ENCODE measurements around the gene BTK.
A peak's percentile ranks its signal among the peaks of the same experiment; 100 is the strongest.

Gene BTK

DNA sequence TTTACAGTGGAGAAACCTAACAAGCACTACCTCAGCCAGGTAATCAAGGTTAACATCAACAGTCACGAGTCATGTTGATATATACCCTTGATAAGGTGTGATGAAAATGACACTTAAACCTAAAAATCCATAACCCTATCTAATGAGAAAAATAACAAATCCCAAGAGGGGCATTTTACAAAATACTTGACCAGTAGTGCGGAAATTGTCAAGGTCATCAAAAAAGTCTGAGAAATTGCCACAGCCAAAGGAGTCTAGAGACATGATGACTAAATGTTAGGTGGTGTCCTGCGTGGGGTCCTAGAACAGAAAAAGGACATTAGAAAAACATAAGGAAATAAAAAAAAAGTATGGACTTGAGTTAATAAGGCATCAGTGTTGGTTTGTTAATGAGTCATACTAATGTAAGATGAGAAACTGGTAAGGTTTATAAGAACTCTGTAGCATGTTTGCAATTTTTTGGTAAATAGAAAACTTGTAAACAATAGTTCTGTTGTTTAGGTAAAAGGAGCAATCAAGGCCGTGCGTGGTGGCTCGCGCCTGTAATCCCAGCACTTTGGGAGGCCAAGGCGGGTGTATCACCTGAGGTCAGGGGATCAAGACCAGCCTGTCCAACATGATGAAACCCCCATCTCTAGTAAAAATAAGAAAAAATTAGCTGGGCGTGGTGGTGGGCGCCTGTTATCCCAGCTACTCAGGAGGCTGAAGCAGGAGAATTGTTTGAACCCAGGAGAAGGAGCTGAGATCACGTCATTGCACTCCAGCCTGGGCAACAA lies 7.7 kb upstream of the BTK start:
- DNase-seq (ENCODE audit: insufficient read length, low spot score) (no peak), FAIRE-seq (no peak)
- TF ChIP-seq, protein P1, sequence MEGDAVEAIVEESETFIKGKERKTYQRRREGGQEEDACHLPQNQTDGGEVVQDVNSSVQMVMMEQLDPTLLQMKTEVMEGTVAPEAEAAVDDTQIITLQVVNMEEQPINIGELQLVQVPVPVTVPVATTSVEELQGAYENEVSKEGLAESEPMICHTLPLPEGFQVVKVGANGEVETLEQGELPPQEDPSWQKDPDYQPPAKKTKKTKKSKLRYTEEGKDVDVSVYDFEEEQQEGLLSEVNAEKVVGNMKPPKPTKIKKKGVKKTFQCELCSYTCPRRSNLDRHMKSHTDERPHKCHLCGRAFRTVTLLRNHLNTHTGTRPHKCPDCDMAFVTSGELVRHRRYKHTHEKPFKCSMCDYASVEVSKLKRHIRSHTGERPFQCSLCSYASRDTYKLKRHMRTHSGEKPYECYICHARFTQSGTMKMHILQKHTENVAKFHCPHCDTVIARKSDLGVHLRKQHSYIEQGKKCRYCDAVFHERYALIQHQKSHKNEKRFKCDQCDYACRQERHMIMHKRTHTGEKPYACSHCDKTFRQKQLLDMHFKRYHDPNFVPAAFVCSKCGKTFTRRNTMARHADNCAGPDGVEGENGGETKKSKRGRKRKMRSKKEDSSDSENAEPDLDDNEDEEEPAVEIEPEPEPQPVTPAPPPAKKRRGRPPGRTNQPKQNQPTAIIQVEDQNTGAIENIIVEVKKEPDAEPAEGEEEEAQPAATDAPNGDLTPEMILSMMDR (IDR thresholded peaks at IDR 0.05; ENCODE audit: insufficient read depth, missing control alignments) = no peak

DNA sequence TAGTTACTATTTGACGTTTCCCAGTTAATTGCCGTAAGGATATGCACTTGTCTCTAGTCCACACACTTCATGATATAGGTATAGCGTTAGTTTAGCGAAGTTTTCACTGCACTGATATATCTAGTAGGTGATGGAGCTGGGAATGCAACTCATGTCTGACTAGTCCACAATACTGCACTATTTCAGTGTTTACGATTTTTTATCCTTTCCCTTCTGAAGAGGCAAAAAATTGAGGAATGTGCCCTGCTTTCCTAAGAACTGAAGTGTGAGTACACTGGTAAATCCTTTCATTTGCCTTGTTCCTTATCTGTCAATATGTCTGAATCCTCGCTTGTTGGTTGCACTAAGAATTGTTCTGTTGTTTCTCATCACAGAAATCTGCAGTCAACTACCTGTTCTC lies 5.8 kb upstream of the BTK start:
- DNase-seq (ENCODE audit: insufficient read length, low spot score) (no peak), FAIRE-seq (no peak)
- TF ChIP-seq, protein P1 (IDR thresholded peaks at IDR 0.05; ENCODE audit: insufficient read depth, missing control alignments) = no peak

DNA sequence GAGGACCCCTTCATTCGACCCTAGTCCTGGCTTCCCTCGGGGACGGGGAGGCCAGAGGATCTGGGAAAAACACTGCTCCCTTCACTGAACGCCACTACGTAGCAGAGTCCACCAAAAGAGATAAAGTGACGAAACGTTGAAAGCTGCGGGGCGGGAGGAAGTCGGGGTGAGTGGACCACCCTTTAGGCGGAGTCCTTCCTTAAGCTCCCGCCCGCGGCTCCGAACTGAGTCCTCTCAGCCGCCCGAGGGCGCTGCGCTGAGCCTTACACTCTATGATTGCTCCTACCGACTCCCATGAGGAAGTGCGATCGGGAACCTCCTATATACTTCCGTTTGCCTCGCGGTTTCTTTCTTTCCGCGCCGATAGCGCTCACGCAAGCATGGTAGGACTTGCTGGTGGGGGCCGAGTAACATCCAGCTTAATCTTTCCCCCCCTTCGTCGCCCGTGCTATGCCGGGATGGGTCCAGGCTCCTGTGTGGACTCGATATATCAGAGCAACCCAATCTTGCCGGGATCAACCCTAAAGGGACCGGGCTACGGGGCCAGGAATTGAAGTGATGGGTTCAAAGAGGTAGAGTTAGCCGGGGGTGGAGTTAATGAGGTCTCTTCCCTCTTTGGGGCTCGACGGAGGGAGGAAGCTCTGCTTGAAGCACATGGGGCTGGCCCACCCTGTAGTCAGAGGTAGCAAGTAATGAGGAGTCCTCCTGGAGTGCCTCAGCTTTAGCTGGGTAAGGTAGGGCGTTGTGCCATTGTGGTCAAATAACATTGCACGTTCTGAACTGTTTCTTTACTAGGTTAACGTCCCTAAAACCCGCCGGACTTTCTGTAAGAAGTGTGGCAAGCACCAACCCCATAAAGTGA lies 4.9 kb upstream of the BTK start, which contains the start of gene RPL36A:
Gene RPL36A, plus strand, starts transcription at position 348 of the 862 bp plus-strand sequence. Its CDS starts 33 bp downstream, at position 381.
- FAIRE-seq (peak; percentile 44), DNase-seq (ENCODE audit: insufficient read length, low spot score) (peak; percentile 37)
- TF ChIP-seq, protein P1 (IDR thresholded peaks at IDR 0.05; ENCODE audit: insufficient read depth, missing control alignments) = peak; percentile 55

DNA sequence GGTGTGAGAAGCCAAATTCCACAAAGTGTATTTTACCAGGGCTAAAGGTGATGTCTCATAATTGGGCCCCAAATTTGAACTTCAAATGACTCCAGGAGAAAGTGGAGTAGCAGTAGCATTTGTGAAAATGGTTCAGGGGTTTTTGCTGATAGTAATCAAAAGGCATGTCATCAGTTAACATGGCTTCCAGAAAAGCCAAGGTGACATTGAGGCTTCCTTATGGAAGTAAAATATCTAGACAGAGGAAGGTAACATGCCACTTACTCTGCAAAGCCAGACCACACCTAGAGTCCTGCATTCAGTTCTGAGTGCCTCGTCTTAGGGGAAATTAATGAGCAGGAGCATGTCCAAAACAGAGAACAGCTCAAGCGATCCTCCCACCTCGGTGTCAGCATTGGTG lies 2.6 kb upstream of the BTK start:
- FAIRE-seq = no peak
- TF ChIP-seq, protein P1 (IDR thresholded peaks at IDR 0.05; ENCODE audit: insufficient read depth, missing control alignments) = no peak
- DNase-seq (ENCODE audit: insufficient read length, low spot score) = no peak

DNA sequence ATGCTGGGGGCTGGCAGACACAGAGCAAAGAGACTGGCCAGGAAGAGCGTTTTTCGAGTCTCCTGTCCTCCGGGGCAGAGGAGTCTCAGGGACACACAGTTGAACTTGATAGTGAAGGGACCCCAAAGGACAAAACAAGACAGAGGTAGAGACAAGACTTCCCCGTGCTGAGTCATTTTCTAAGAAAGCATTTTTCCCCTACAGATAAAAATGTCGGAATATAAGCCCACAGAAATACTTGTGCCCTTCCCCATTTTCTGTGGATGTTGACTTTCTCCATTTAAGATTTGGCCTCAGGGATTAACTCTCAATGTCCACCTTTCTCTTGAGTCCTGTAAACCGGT lies 523 bp upstream of the BTK start:
- DNase-seq (ENCODE audit: insufficient read length, low spot score) (no peak), FAIRE-seq (no peak)
- TF ChIP-seq, protein P1 (IDR thresholded peaks at IDR 0.05; ENCODE audit: insufficient read depth, missing control alignments) = no peak

DNA sequence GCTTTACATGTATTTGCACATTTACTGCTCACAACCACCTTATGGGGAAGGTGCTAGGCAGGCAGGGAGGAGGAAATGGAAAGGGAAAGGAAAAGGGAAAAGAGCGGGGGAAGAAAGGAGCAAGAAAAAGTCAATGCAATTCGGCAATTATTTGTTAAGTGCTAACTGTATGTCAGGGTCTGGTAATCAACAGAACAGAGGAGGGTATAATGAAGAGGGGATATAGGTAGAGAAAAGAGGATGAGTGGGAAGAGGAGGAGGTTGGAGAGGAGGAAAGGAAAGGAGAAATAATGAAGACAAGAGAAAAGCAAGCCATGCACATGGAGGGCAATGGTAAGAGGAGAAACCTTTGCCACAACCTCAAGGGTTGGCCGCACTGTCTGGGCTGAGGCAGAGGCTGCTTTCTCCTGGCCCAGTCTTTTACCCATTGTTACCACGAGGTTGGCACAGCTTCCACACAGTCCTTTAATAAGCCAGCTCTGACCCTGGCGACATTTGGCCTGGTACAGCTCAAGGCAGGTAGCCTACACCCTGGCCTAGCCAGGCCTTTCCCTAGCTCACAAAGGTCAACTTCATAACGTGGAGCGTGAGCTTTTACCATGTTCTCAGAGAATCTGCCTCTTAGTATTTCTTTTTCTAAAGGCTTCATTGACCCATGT lies 836 bp downstream of the BTK start:
- TF ChIP-seq, protein P1 (IDR thresholded peaks at IDR 0.05; ENCODE audit: insufficient read depth, missing control alignments) = no peak
- FAIRE-seq (no peak), DNase-seq (ENCODE audit: insufficient read length, low spot score) (no peak)

Data from D721Med (cell line).